ENCODE results near the gene COL23A1. TPM values are rescaled to one million over a fixed set of nuclear protein-coding genes. Genes with fewer than 3 reads are reported as not detected.

COL23A1 gene
- total RNA-seq, 1 experiment from 2014 or later = 15.0 TPM

GRCh38 chr5:178431782-178432165 is 158.4 kb downstream of the COL23A1 start (continued):
- TF ChIP-seq ZNF281 (CRISPR knock-in tag; IDR thresholded peaks at IDR 0.05) (no peak), ZNF263 (CRISPR knock-in tag; IDR thresholded peaks at IDR 0.05; ENCODE audit: low read depth) (no peak), SMAD3 (CRISPR knock-in tag; IDR thresholded peaks at IDR 0.05; ENCODE audit: borderline replicate concordance) (no peak), ZMAT4 (CRISPR knock-in tag; IDR thresholded peaks at IDR 0.05) (no peak)

- peaks cover 11% of the 10 kb centered on the region for H3K36me3 Mint-ChIP-seq
- ATAC-seq (no peak), DNase-seq (ENCODE audit: low spot score) (no peak)
- H3K27me3 Mint-ChIP-seq (ENCODE audit: low read depth) = no peaks in the 10 kb centered on the region
- CTCF ChIA-PET = interaction anchor here (0.7 kb wide), 1 partner anchor 30 kb away, joined by 3 read pairs; no protein-coding TSS in a partner anchor
- H3K4me1 Mint-ChIP-seq = peaks cover 37% of the 10 kb centered on the region
- H3K4me3 Mint-ChIP-seq = no peak overlapping the region
- POLR2A ChIA-PET = no interaction called here
- H3K9me3 Mint-ChIP-seq = peaks cover 7% of the 10 kb centered on the region
- TF ChIP-seq ZMAT4 (CRISPR knock-in tag; IDR thresholded peaks at IDR 0.05) (no peak), CREM (CRISPR knock-in tag; IDR thresholded peaks at IDR 0.05) (no peak), E2F4 (CRISPR knock-in tag; IDR thresholded peaks at IDR 0.05; ENCODE audit: borderline replicate concordance, low read depth) (no peak), CDX4 (CRISPR knock-in tag; IDR thresholded peaks at IDR 0.05; ENCODE audit: borderline replicate concordance) (no peak), RORB (CRISPR knock-in tag; IDR thresholded peaks at IDR 0.05) (no peak), PREB (CRISPR knock-in tag; IDR thresholded peaks at IDR 0.05; ENCODE audit: borderline replicate concordance) (no peak), RELA (CRISPR knock-in tag; IDR thresholded peaks at IDR 0.05; ENCODE audit: borderline replicate concordance) (no peak), TEAD1 (CRISPR knock-in tag; IDR thresholded peaks at IDR 0.05) (no peak), ATF1 (CRISPR knock-in tag; IDR thresholded peaks at IDR 0.05) (no peak), PRRX2 (CRISPR knock-in tag; IDR thresholded peaks at IDR 0.05) (no peak), MXD4 (CRISPR knock-in tag; IDR thresholded peaks at IDR 0.05; ENCODE audit: borderline replicate concordance) (no peak), GRHL2 (CRISPR knock-in tag; IDR thresholded peaks at IDR 0.05; ENCODE audit: insufficient replicate concordance, severe bottlenecking) (no peak), OVOL2 (CRISPR knock-in tag; IDR thresholded peaks at IDR 0.05; ENCODE audit: borderline replicate concordance) (no peak), ATF3 (CRISPR knock-in tag; conservative IDR thresholded peaks at IDR 0.05) (no peak), TCF7 (CRISPR knock-in tag; IDR thresholded peaks at IDR 0.05; ENCODE audit: low read depth) (no peak), GABPB1 (CRISPR knock-in tag; IDR thresholded peaks at IDR 0.05) (no peak), ZNF138 (CRISPR knock-in tag; conservative IDR thresholded peaks at IDR 0.05) (no peak)
- no peak overlapping the region for H3K27ac Mint-ChIP-seq
Measured at GRCh38 chr5:178431063-178431781, 159.0 kb downstream of the COL23A1 start.
